Inferior parietal cortex (tissue), 1 donor: ENCODE results near the gene KRTAP2-1.
"Not testable (repeated sequence)": the region's sequence is repeated elsewhere in the genome, so short reads cannot be mapped to it uniquely, and the experiment has no call there.

Experiments used
- DNase-seq: peaks from one replicate; pipeline ENCODE4 v3.0.0-alpha.2; 2016; ENCODE audit errors: extremely low spot score

Gene KRTAP2-1

GRCh38 chr17:41057547-41057946, 10.4 kb upstream of the KRTAP2-1 start:
- DNase-seq = no peak

GRCh38 chr17:41055130-41055529, 8.0 kb upstream of the KRTAP2-1 start, which contains the start of gene KRTAP2-2:
Gene KRTAP2-2, minus strand, starts transcription at chr17:41055230. Its CDS starts 19 bp downstream, at chr17:41055211.
- DNase-seq = not testable (repeated sequence)

- DNase-seq = not testable (repeated sequence)
Measured at GRCh38 chr17:41054556-41054955, 7.4 kb upstream of the KRTAP2-1 start.

- DNase-seq = no peak
Measured at GRCh38 chr17:41054025-41054424, 6.9 kb upstream of the KRTAP2-1 start.

- DNase-seq = no peak
Measured at GRCh38 chr17:41052566-41052965, 5.5 kb upstream of the KRTAP2-1 start.

- DNase-seq = no peak
Measured at GRCh38 chr17:41049110-41049509, 2.0 kb upstream of the KRTAP2-1 start.

- no peak for DNase-seq
Measured at GRCh38 chr17:41048441-41048840, 1.3 kb upstream of the KRTAP2-1 start.

- no peak for DNase-seq
Measured at GRCh38 chr17:41042953-41043352, 4.2 kb downstream of the KRTAP2-1 start.

- not testable (repeated sequence) for DNase-seq
Measured at GRCh38 chr17:41040783-41041571, 6.1 kb downstream of the KRTAP2-1 start, which contains the start of gene KRTAP1-1. Gene KRTAP1-1, minus strand, starts transcription at chr17:41041450. Its CDS starts 53 bp downstream, at chr17:41041397.

- no peak for DNase-seq
Measured at GRCh38 chr17:41037853-41038350, 9.2 kb downstream of the KRTAP2-1 start.

GRCh38 chr17:41034346-41034935, 12.7 kb downstream of the KRTAP2-1 start, which contains the start of gene KRTAP1-3:
Gene KRTAP1-3, minus strand, starts transcription at chr17:41034874. Its CDS starts 53 bp downstream, at chr17:41034821.
- DNase-seq = not testable (repeated sequence)

- no peak for DNase-seq
Measured at GRCh38 chr17:41029633-41030245, 17.4 kb downstream of the KRTAP2-1 start, which contains the start of gene KRTAP1-4. Gene KRTAP1-4, minus strand, starts transcription at chr17:41030195. Its CDS starts 117 bp downstream, at chr17:41030078.

GRCh38 chr17:41026715-41027471, 20.2 kb downstream of the KRTAP2-1 start, which contains the start of gene KRTAP1-5:
Gene KRTAP1-5, minus strand, starts transcription at chr17:41027208. Its CDS starts 53 bp downstream, at chr17:41027155.
- DNase-seq = no peak

GRCh38 chr17:41024697-41025096, 22.4 kb downstream of the KRTAP2-1 start:
- no peak for DNase-seq

- no peak for DNase-seq
Measured at GRCh38 chr17:41020336-41020735, 26.8 kb downstream of the KRTAP2-1 start.

- DNase-seq = no peak
Measured at GRCh38 chr17:41019415-41019814, 27.7 kb downstream of the KRTAP2-1 start.

GRCh38 chr17:41018541-41018940, 28.6 kb downstream of the KRTAP2-1 start:
- DNase-seq = no peak

- DNase-seq = no peak
Measured at GRCh38 chr17:41016578-41017215, 30.4 kb downstream of the KRTAP2-1 start.

- DNase-seq = no peak
Measured at GRCh38 chr17:41015454-41015853, 31.7 kb downstream of the KRTAP2-1 start.

- DNase-seq = no peak
Measured at GRCh38 chr17:41013606-41014005, 33.5 kb downstream of the KRTAP2-1 start.

GRCh38 chr17:41013181-41013580, 33.9 kb downstream of the KRTAP2-1 start:
- DNase-seq = no peak
